Measurements from ENCODE around the gene ACADS.

ACADS gene

GRCh38 chr12:120762086-120762485, 36.5 kb downstream of the ACADS start:
- H3K27me3 ChIP-seq (ENCODE audit: control insufficient read depth, insufficient read depth, low read length) = no peaks in the 10 kb centered on the region
- no peaks in the 10 kb centered on the region for H3K9me3 ChIP-seq (ENCODE audit: control insufficient read depth, low read depth, low read length)
- no peak overlapping the region for H3K27ac ChIP-seq (ENCODE audit: low read length)
- no peak overlapping the region for H3K9ac ChIP-seq (ENCODE audit: low read length)
- peaks cover 12% of the 10 kb centered on the region for H3K4me1 ChIP-seq (ENCODE audit: control insufficient read depth, low read depth, low read length)
- H3K4me3 ChIP-seq (ENCODE audit: low read length) = no peak overlapping the region
- peaks cover 24% of the 10 kb centered on the region for H3K36me3 ChIP-seq (ENCODE audit: control insufficient read depth, low read depth, low read length)

GRCh38 chr12:120763250-120763649, 37.6 kb downstream of the ACADS start:
- no peaks in the 10 kb centered on the region for H3K9me3 ChIP-seq (ENCODE audit: control insufficient read depth, low read depth, low read length)
- H3K36me3 ChIP-seq (ENCODE audit: control insufficient read depth, low read depth, low read length) = peaks cover 35% of the 10 kb centered on the region
- no peak overlapping the region for H3K27ac ChIP-seq (ENCODE audit: low read length)
- H3K4me1 ChIP-seq (ENCODE audit: control insufficient read depth, low read depth, low read length) = peaks cover 12% of the 10 kb centered on the region
- no peaks in the 10 kb centered on the region for H3K27me3 ChIP-seq (ENCODE audit: control insufficient read depth, insufficient read depth, low read length)
- H3K4me3 ChIP-seq (ENCODE audit: low read length) = no peak overlapping the region
- H3K9ac ChIP-seq (ENCODE audit: low read length) = no peak overlapping the region

GRCh38 chr12:120764816-120765215, 39.2 kb downstream of the ACADS start:
- peaks cover 41% of the 10 kb centered on the region for H3K36me3 ChIP-seq (ENCODE audit: control insufficient read depth, low read depth, low read length)
- H3K9ac ChIP-seq (ENCODE audit: low read length) = no peak overlapping the region
- no peak overlapping the region for H3K27ac ChIP-seq (ENCODE audit: low read length)
- H3K27me3 ChIP-seq (ENCODE audit: control insufficient read depth, insufficient read depth, low read length) = no peaks in the 10 kb centered on the region
- peaks cover 2% of the 10 kb centered on the region for H3K4me1 ChIP-seq (ENCODE audit: control insufficient read depth, low read depth, low read length)
- H3K4me3 ChIP-seq (ENCODE audit: low read length) = no peak overlapping the region
- H3K9me3 ChIP-seq (ENCODE audit: control insufficient read depth, low read depth, low read length) = no peaks in the 10 kb centered on the region

- peaks cover 41% of the 10 kb centered on the region for H3K36me3 ChIP-seq (ENCODE audit: control insufficient read depth, low read depth, low read length)
- H3K27ac ChIP-seq (ENCODE audit: low read length) = no peak overlapping the region
Measured at GRCh38 chr12:120766566-120766965, 40.9 kb downstream of the ACADS start.

GRCh38 chr12:120767071-120768024, 41.7 kb downstream of the ACADS start:
- no peaks in the 10 kb centered on the region for H3K9me3 ChIP-seq (ENCODE audit: control insufficient read depth, low read depth, low read length)
- H3K4me3 ChIP-seq (ENCODE audit: low read length) = no peak overlapping the region
- H3K27me3 ChIP-seq (ENCODE audit: control insufficient read depth, insufficient read depth, low read length) = no peaks in the 10 kb centered on the region
- no peak overlapping the region for H3K27ac ChIP-seq (ENCODE audit: low read length)
- H3K36me3 ChIP-seq (ENCODE audit: control insufficient read depth, low read depth, low read length) = peaks cover 41% of the 10 kb centered on the region
- no peaks in the 10 kb centered on the region for H3K4me1 ChIP-seq (ENCODE audit: control insufficient read depth, low read depth, low read length)
- no peak overlapping the region for H3K9ac ChIP-seq (ENCODE audit: low read length)

More at GRCh38 chr12:120766566-120766965, 40.9 kb downstream of the ACADS start:
- Histone ChIP-seq H3K9me3 (ENCODE audit: control insufficient read depth, low read depth, low read length) (no peaks in the 10 kb centered on the region), H3K27me3 (ENCODE audit: control insufficient read depth, insufficient read depth, low read length) (no peaks in the 10 kb centered on the region), H3K9ac (ENCODE audit: low read length) (no peak overlapping the region), H3K4me1 (ENCODE audit: control insufficient read depth, low read depth, low read length) (no peaks in the 10 kb centered on the region), H3K4me3 (ENCODE audit: low read length) (no peak overlapping the region)

DNA sequence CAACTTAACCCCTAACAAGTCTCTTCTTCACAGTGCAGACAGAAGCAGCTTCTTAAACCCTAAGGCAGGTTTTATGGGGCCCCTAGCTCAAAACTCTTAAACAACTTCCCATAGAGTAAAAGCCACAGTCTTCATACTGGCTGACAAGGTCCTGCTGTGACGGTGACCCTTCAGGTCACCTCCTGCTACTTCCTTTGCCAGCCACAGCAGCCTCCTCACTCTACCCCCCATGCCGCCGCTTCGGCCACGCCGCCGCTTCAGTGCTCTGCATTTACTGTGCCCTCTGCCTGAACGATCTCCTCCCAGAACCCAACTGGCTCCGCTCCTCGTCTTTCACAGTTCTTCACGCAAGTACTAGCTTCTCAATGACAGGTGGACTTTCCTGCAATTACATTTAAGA, 45.5 kb downstream of the ACADS start:
- Histone ChIP-seq H3K36me3 (ENCODE audit: control insufficient read depth, low read depth, low read length) (peaks cover 27% of the 10 kb centered on the region), H3K27me3 (ENCODE audit: control insufficient read depth, insufficient read depth, low read length) (no peaks in the 10 kb centered on the region), H3K9me3 (ENCODE audit: control insufficient read depth, low read depth, low read length) (no peaks in the 10 kb centered on the region), H3K4me1 (ENCODE audit: control insufficient read depth, low read depth, low read length) (no peaks in the 10 kb centered on the region), H3K9ac (ENCODE audit: low read length) (no peak overlapping the region), H3K4me3 (ENCODE audit: low read length) (no peak overlapping the region), H3K27ac (ENCODE audit: low read length) (no peak overlapping the region)

- Histone ChIP-seq H3K27ac (ENCODE audit: low read length) (no peak overlapping the region), H3K4me1 (ENCODE audit: control insufficient read depth, low read depth, low read length) (no peaks in the 10 kb centered on the region), H3K36me3 (ENCODE audit: control insufficient read depth, low read depth, low read length) (no peaks in the 10 kb centered on the region), H3K9ac (ENCODE audit: low read length) (no peak overlapping the region), H3K27me3 (ENCODE audit: control insufficient read depth, insufficient read depth, low read length) (no peaks in the 10 kb centered on the region), H3K9me3 (ENCODE audit: control insufficient read depth, low read depth, low read length) (no peaks in the 10 kb centered on the region), H3K4me3 (ENCODE audit: low read length) (no peak overlapping the region)
Measured at GRCh38 chr12:120774169-120774916, 48.7 kb downstream of the ACADS start.

DNA sequence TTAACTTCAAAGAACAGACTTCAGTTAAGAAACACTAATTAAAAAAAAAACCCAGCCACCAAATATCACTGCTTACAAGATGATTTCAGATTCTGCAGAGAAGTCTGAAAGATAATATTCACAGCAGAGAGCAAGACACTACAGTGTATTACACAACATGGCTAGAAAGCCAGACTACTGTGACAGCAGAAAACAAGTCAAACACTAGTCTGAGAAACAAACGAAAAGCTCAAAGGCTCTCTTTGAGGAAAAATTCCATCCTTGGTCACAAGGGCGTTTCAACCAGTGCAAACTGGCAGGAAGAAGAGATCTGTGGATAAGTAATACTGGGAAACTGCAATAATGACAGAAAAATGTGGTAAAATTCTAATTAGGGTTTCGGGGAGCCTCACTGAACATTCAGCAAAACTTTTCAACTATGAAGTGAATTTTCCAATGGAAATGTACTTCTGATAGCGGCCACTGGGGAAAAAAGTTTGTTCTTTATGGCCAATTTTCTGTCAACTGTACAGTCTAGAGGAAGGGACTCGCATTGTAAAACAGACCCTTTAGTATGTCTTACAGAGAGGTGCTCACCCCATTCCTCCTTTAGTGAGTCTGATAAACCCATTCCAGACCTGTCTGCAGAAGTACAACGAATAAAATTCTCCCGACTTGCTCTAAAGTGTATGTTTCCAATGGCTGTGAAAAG, 50.4 kb downstream of the ACADS start:
- Histone ChIP-seq H3K9me3 (ENCODE audit: control insufficient read depth, low read depth, low read length) (no peaks in the 10 kb centered on the region), H3K36me3 (ENCODE audit: control insufficient read depth, low read depth, low read length) (peaks cover 1% of the 10 kb centered on the region), H3K9ac (ENCODE audit: low read length) (no peak overlapping the region), H3K27me3 (ENCODE audit: control insufficient read depth, insufficient read depth, low read length) (no peaks in the 10 kb centered on the region), H3K4me1 (ENCODE audit: control insufficient read depth, low read depth, low read length) (no peaks in the 10 kb centered on the region), H3K4me3 (ENCODE audit: low read length) (no peak overlapping the region), H3K27ac (ENCODE audit: low read length) (no peak overlapping the region)

- Histone ChIP-seq H3K4me3 (ENCODE audit: low read length) (no peak overlapping the region), H3K9ac (ENCODE audit: low read length) (no peak overlapping the region), H3K36me3 (ENCODE audit: control insufficient read depth, low read depth, low read length) (peaks cover 11% of the 10 kb centered on the region), H3K27ac (ENCODE audit: low read length) (no peak overlapping the region), H3K9me3 (ENCODE audit: control insufficient read depth, low read depth, low read length) (no peaks in the 10 kb centered on the region), H3K27me3 (ENCODE audit: control insufficient read depth, insufficient read depth, low read length) (no peaks in the 10 kb centered on the region), H3K4me1 (ENCODE audit: control insufficient read depth, low read depth, low read length) (no peaks in the 10 kb centered on the region)
Measured at GRCh38 chr12:120783197-120783596, 57.6 kb downstream of the ACADS start.

DNA sequence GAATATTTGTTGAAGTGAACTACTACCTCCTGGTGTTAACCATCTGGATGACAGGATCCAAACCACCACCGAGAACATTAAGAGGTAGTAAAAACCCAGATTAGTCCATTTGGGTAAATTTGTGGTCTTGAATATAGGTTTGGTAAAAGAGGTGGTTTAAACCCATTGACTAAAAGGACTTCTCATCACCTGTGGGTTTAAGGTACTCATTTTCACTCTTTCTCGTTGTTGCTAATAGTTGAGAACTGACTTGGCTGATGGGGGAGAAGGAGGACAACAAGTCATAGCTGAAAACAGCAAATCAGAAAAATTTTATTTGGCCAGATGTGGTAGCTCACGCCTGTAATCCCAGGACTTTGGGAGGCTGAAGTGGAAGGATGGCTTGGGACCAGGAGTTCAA, 59.2 kb downstream of the ACADS start:
- no peak overlapping the region for H3K27ac ChIP-seq (ENCODE audit: low read length)
- H3K9me3 ChIP-seq (ENCODE audit: control insufficient read depth, low read depth, low read length) = no peaks in the 10 kb centered on the region
- no peaks in the 10 kb centered on the region for H3K27me3 ChIP-seq (ENCODE audit: control insufficient read depth, insufficient read depth, low read length)
- peaks cover 11% of the 10 kb centered on the region for H3K36me3 ChIP-seq (ENCODE audit: control insufficient read depth, low read depth, low read length)
- H3K4me1 ChIP-seq (ENCODE audit: control insufficient read depth, low read depth, low read length) = no peaks in the 10 kb centered on the region
- H3K4me3 ChIP-seq (ENCODE audit: low read length) = no peak overlapping the region
- H3K9ac ChIP-seq (ENCODE audit: low read length) = no peak overlapping the region

- Histone ChIP-seq H3K27me3 (ENCODE audit: control insufficient read depth, insufficient read depth, low read length) (no peaks in the 10 kb centered on the region), H3K9me3 (ENCODE audit: control insufficient read depth, low read depth, low read length) (no peaks in the 10 kb centered on the region), H3K27ac (ENCODE audit: low read length) (no peak overlapping the region), H3K4me1 (ENCODE audit: control insufficient read depth, low read depth, low read length) (no peaks in the 10 kb centered on the region), H3K4me3 (ENCODE audit: low read length) (no peak overlapping the region), H3K9ac (ENCODE audit: low read length) (no peak overlapping the region), H3K36me3 (ENCODE audit: control insufficient read depth, low read depth, low read length) (no peaks in the 10 kb centered on the region)
Measured at GRCh38 chr12:120787889-120788288, 62.3 kb downstream of the ACADS start.

Data from iPS-18a (cell line).